GM12892 (cell line): ENCODE results near the gene CPPED1.

ENCODE experiments used
- POLR2A ChIP-seq: IDR thresholded peaks from 2 replicates; pipeline ENCODE4 v1.6.1; 2011; ENCODE audit warnings: low read depth, low read length, control low read depth
- POLR2AphosphoS5 ChIP-seq: IDR thresholded peaks from 2 replicates; pipeline ENCODE4 v1.6.1; 2011; ENCODE audit warnings: low read depth, low read length, control low read depth
- TAF1 ChIP-seq: IDR thresholded peaks from 2 replicates; pipeline ENCODE4 v1.6.1; 2011; ENCODE audit warnings: low read depth, mild to moderate bottlenecking, control low read depth, low read length, borderline replicate concordance

DNA sequence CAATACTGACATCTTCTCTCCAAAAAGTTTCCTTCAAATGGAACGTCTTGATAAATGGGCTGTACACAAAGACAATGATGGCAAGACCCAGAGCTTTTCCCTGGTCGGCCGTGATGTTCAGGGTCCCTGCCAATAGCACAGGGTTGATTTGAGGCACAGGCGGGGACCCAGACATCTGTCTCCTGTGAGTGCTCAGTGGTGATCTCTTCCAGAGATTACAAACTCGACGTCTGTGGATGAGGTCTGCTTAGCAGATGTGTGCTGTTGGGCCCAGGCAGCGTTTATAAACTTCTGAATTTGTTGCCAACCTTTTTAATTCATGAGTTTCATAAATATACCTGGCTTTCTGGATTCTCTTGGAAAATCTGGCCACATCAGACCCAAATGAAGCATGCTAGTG, 14.9 kb downstream of the CPPED1 start:
- TF ChIP-seq POLR2AphosphoS5 (no peak), POLR2A (no peak), TAF1 (no peak)
